HepG2 (cell line): ENCODE results near the gene SCAF8. TPM values are rescaled to one million over a fixed set of nuclear protein-coding genes. Genes with fewer than 3 reads are reported as not detected.

ENCODE experiments used
- ATAC-seq: fragments of 200-7000 bp; cut with Tn5 transposase; 3 replicates; pipeline ENCODE4 v1.9.1; 2020; ENCODE audit warnings: mild to moderate bottlenecking, moderate library complexity
- BruUV-seq: library from RNA; stranded (reverse); fragments of 400-500 nt; replicated peaks from 2 replicates; lab custom pipeline; 2021; lab: Mats Ljungman, UMichigan
- CTCF ChIA-PET: fragments of 300-600 bp; formaldehyde crosslinking; extraction: SDS; loops from one replicate; lab custom pipeline; 2021; ENCODE audit warnings: low total read pairs, inconsistent platforms, low intra/inter-chr PET ratio; lab: Yijun Ruan, JAX
- POLR2A ChIA-PET: fragments of 350-600 bp; sonication (Branson Sonifier 250); formaldehyde crosslinking; loops from one replicate; lab custom pipeline; 2020; ENCODE audit warnings: antibody characterized with exemption, inconsistent platforms; lab: Yijun Ruan, JAX
- DNase-seq: peaks from one replicate; pipeline ENCODE4 v3.0.0-alpha.2; 2015; ENCODE audit warnings: low spot score
- FAIRE-seq: peaks from 3 replicates; lab custom pipeline; 2011; peaks lifted over from hg19 to GRCh38; lab: Jason Lieb, UNC
- H2AFZ ChIP-seq: one replicate; pipeline ENCODE4 v1.6.1; 2011; ENCODE audit warnings: low read length, inconsistent platforms
- H3K27ac ChIP-seq: fragments of 300-600 bp; 3 replicates; pipeline ENCODE4 v1.8.0; 2011; ENCODE audit warnings: mixed run types, mild to moderate bottlenecking, mixed read lengths, low read length, inconsistent platforms; ENCODE audit not compliant: insufficient read depth; ENCODE audit errors: extremely low read length
- H3K27me3 ChIP-seq, 2 experiments: fragments of 200-600 bp in 1 of 2; 2 replicates in 1 of 2; 3 replicates in 1 of 2; pipeline versions ENCODE4 v1.6.0 to v1.8.0; 2011; ENCODE audit warnings: low read length in 2 of 2, mild to moderate bottlenecking in 2 of 2, moderate library complexity in 2 of 2, inconsistent platforms in 1 of 2; ENCODE audit not compliant: insufficient read depth in 2 of 2, control insufficient read depth in 1 of 2
- H3K36me3 ChIP-seq, 2 experiments: fragments of 200-600 bp in 1 of 2; replicated peaks in 1 of 2; 2 replicates in 1 of 2; 3 replicates in 1 of 2; pipeline versions ENCODE4 v1.5.1 to v1.8.0; 2011; ENCODE audit warnings: low read length in 2 of 2, inconsistent platforms in 1 of 2; ENCODE audit not compliant: insufficient read depth in 2 of 2, control insufficient read depth in 1 of 2
- H3K4me1 ChIP-seq: 2 replicates; pipeline ENCODE4 v1.5.1; 2012; ENCODE audit warnings: low read length, inconsistent platforms; ENCODE audit not compliant: insufficient read depth
- H3K4me2 ChIP-seq: 2 replicates; pipeline ENCODE4 v1.6.0; 2011; ENCODE audit warnings: low read depth, low read length, inconsistent platforms
- H3K4me3 ChIP-seq, 3 experiments: fragments of 200-600 bp in 1 of 3; sonication (generic), shearing (Covaris generic) in 1 of 3; replicated peaks in 1 of 3; 2 replicates each; pipeline ENCODE4 v1.5.1; 2011 to 2016; ENCODE audit warnings: low read length in 3 of 3, inconsistent platforms in 2 of 3, low read depth in 2 of 3, mild to moderate bottlenecking in 2 of 3, control low read depth in 1 of 3, mixed read lengths in 1 of 3; ENCODE audit not compliant: insufficient read depth in 1 of 3
- H3K79me2 ChIP-seq: one replicate; pipeline ENCODE4 v1.6.1; 2011; ENCODE audit warnings: low read length, inconsistent platforms; ENCODE audit not compliant: insufficient read depth
- H3K9ac ChIP-seq: 2 replicates; pipeline ENCODE4 v1.6.0; 2011; ENCODE audit warnings: mild to moderate bottlenecking, low read depth, low read length, inconsistent platforms; ENCODE audit not compliant: insufficient read depth
- H3K9me3 ChIP-seq: 2 replicates; pipeline ENCODE4 v1.5.1; 2012; ENCODE audit warnings: mild to moderate bottlenecking, low read length
- H4K20me1 ChIP-seq: 2 replicates; pipeline ENCODE4 v1.6.0; 2011; ENCODE audit warnings: inconsistent platforms, mild to moderate bottlenecking, low read length, moderate library complexity; ENCODE audit not compliant: insufficient read depth
- CEBPB ChIP-seq: IDR thresholded peaks from 2 replicates; pipeline ENCODE4 v1.6.1; 2011; ENCODE audit warnings: low read depth, low read length, improper control_type of control experiment, borderline replicate concordance
- NFRKB ChIP-seq: fragments of 450-650 bp; IDR thresholded peaks from 2 replicates; pipeline ENCODE4 v1.6.1; 2017
- PAWR ChIP-seq: sonication (generic); formaldehyde crosslinking; IDR thresholded peaks from 2 replicates; pipeline ENCODE4 v1.4.0; 2020; ENCODE audit warnings: missing genetic modification reagents, mild to moderate bottlenecking, borderline replicate concordance
- SAFB2 ChIP-seq: sonication (generic); formaldehyde crosslinking; IDR thresholded peaks from 2 replicates; pipeline ENCODE4 v1.5.1; 2020; ENCODE audit warnings: missing genetic modification reagents, low read depth, mild to moderate bottlenecking, borderline replicate concordance
- SRSF4 ChIP-seq: fragments of 200-400 bp; formaldehyde crosslinking; IDR thresholded peaks from one replicate; pipeline ENCODE4 v1.6.1; 2018; ENCODE audit warnings: mild to moderate bottlenecking, low read depth, low read length, moderate library complexity; ENCODE audit not compliant: poor library complexity, severe bottlenecking
- ZNF138 ChIP-seq: sonication (generic); formaldehyde crosslinking; IDR thresholded peaks from 2 replicates; pipeline ENCODE4 v1.5.0; 2020; ENCODE audit warnings: mild to moderate bottlenecking, low read depth, missing genetic modification reagents
- ZNF24 ChIP-seq: fragments of 450-650 bp; IDR thresholded peaks from 2 replicates; pipeline ENCODE4 v1.6.1; 2017; ENCODE audit warnings: antibody characterized with exemption, mild to moderate bottlenecking
- ZNF501 ChIP-seq: sonication (generic); formaldehyde crosslinking; IDR thresholded peaks from 2 replicates; pipeline ENCODE4 v1.5.1; 2020; ENCODE audit warnings: mild to moderate bottlenecking, moderate library complexity, missing genetic modification reagents
- ZNF749 ChIP-seq: sonication (generic); formaldehyde crosslinking; IDR thresholded peaks from 2 replicates; pipeline ENCODE4 v1.8.0; 2022; ENCODE audit warnings: mild to moderate bottlenecking, missing genetic modification reagents, moderate library complexity, borderline replicate concordance
- WGBS: methylation state at CpG from one replicate; pipeline ENCODE4 v1.1.6; 2017; ENCODE audit warnings: low lambda C conversion rate; 5-methylcytosine and 5-hydroxymethylcytosine counted together
- in situ Hi-C: cut with HindIII; loops from 2 replicates; pipeline ENCODE4 v1.10.0; 2017; ENCODE audit warnings: low pct_unique_long_range_greater_than_20kb; ENCODE audit not compliant: extremely low pct_ligation_motif_present
- intact Hi-C: fragments of 100-400 bp; cut with micrococcal nuclease; formaldehyde crosslinking; loops from one replicate; pipeline ENCODE4 v1.10.0; 2022; ENCODE audit not compliant: unreplicated experiment
- polyA plus RNA-seq, 8 experiments: library from polyadenylated mRNA; depleted of rRNA in 3 of 8; stranded (reverse) in 7 of 8; unstranded in 1 of 8; fragments of >200 nt; fragmentation: Illumina TruSeq in 4 of 8; extraction: Trizol in 4 of 8; gene quantifications; 2 replicates each; pipeline versions ENCODE4 v1.2.1 to v1.2.3, GENCODE V29; 2011 to 2016; ENCODE audit warnings: low read depth in 4 of 8, missing spikeins in 1 of 8, mixed read lengths in 1 of 8; ENCODE audit not compliant: insufficient read depth in 1 of 8
- total RNA-seq, 5 experiments: library from RNA; depleted of rRNA; stranded (reverse); fragments of >200 nt; fragmentation: Illumina TruSeq; extraction: Trizol; gene quantifications; 2 replicates each; pipeline ENCODE4 v1.2.3, GENCODE V29; 2016; ENCODE audit warnings: low read depth in 1 of 5

SCAF8 gene
- total and polyA plus RNA-seq, 2 of the 13 experiments (the other 11 are each of a cell fraction or from before 2014, with no cell fraction given) = 15.3 to 40.8 TPM

DNA sequence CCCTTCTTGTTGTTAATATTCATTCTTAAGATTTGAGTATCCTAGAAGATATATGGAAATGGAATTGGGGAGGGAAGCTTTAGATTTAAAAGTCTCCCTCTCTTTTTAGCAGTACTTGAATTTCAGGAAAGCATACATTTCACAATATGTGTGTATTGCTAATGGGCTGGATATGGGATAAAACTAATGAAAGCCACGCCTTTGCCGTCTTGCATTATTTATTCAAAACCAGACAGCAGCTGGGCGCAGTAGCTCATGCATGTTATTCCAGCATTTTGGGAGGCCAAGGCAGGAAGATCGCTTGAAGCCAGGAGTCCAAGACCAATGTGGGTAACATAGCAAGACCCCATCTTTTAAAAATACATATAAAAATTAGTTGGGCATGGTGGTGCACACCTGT lies 140.3 kb downstream of the SCAF8 start:
- in situ Hi-C loops = no loop called here
- FAIRE-seq = no peak
- H3K27ac ChIP-seq = no peak overlapping the region
- no peaks in the 10 kb centered on the region for H3K9me3 ChIP-seq
- ChIA-PET POLR2A (no interaction called here), CTCF (no interaction called here)
- H3K27me3 ChIP-seq = no peaks in the 10 kb centered on the region
- TF ChIP-seq NFRKB (no peak), ZNF24 (no peak), SRSF4 (no peak), ZNF501 (no peak), SAFB2 (no peak), PAWR (no peak), ZNF138 (CRISPR knock-in tag) (no peak), CEBPB (0 out of 2 replicates have a peak, but pooled peaks have one; percentile 9), ZNF749 (CRISPR knock-in tag) (no peak)
- ATAC-seq = no peak
- H3K79me2 ChIP-seq = no peaks in the 10 kb centered on the region
- no peak for DNase-seq
- BruUV-seq = no TSS peak
- intact Hi-C loops = no loop called here
- no peaks in the 10 kb centered on the region; a peak in 1 of 5 replicates for H3K36me3 ChIP-seq
- H3K4me3 ChIP-seq = no peak overlapping the region
- H3K4me2 ChIP-seq = no peak overlapping the region
- WGBS = 96% methylated on average over 4 of the region's 4 CpGs
- H2AFZ ChIP-seq = no peak overlapping the region
- H3K9ac ChIP-seq = no peak overlapping the region
- peaks cover 37% of the 10 kb centered on the region for H3K4me1 ChIP-seq
- no peaks in the 10 kb centered on the region for H4K20me1 ChIP-seq
